Prostate gland (tissue), 2 donors: ENCODE results near the gene MCM10. TPM values are rescaled to one million over a fixed set of nuclear protein-coding genes. Genes with fewer than 3 reads are reported as not detected.

ENCODE experiments used
- DNase-seq: peaks from one replicate; pipeline ENCODE4 v3.0.0-alpha.2; 2019; ENCODE audit warnings: low spot score
- H3K27ac ChIP-seq, 2 donors: fragments of 200-600 bp; sonication (generic); 2 replicates each; pipeline ENCODE4 v1.5.1; 2017 to 2019
- H3K27me3 ChIP-seq: fragments of 200-600 bp; sonication (generic); replicated peaks from 2 replicates; pipeline ENCODE4 v1.5.1; 2019; ENCODE audit not compliant: insufficient read depth
- H3K36me3 ChIP-seq, 2 donors: fragments of 200-600 bp; sonication (generic); 1 replicate in 1 of 2; 2 replicates in 1 of 2; pipeline versions ENCODE4 v1.5.1 to v1.8.1; 2017 to 2019
- H3K4me1 ChIP-seq: fragments of 200-600 bp; sonication (generic); replicated peaks from 2 replicates; pipeline ENCODE4 v1.5.1; 2019
- H3K4me3 ChIP-seq, 2 donors: fragments of 200-600 bp; sonication (generic); 2 replicates each; pipeline ENCODE4 v1.5.1; 2017 to 2019
- H3K9me3 ChIP-seq: fragments of 200-600 bp; sonication (generic); 2 replicates; pipeline ENCODE4 v1.5.1; 2017
- CTCF ChIP-seq, 4 experiments: fragments of 200-600 bp in 2 of 4; fragments of 450-650 bp in 2 of 4; sonication (generic) in 2 of 4; IDR thresholded peaks; 1 replicate in 3 of 4; 2 replicates in 1 of 4; pipeline ENCODE4 v1.5.1; 2016 to 2019; ENCODE audit warnings: antibody characterized with exemption in 4 of 4, mild to moderate bottlenecking in 2 of 4, moderate library complexity in 2 of 4
- POLR2A ChIP-seq: fragments of 450-650 bp; IDR thresholded peaks from one replicate; pipeline ENCODE4 v1.6.1; 2016; ENCODE audit warnings: antibody characterized with exemption, mild to moderate bottlenecking
- POLR2AphosphoS5 ChIP-seq: sonication (generic); formaldehyde crosslinking; IDR thresholded peaks from one replicate; pipeline ENCODE4 v1.6.1; 2017; ENCODE audit warnings: antibody characterized with exemption
- WGBS: methylation state at CpG from one replicate; pipeline ENCODE4 v1.1.5; 2018; 5-methylcytosine and 5-hydroxymethylcytosine counted together
- intact Hi-C: fragments of 100-400 bp; cut with DNase I; formaldehyde crosslinking; loops from one replicate; pipeline ENCODE4 v1.14.2; 2022
- total RNA-seq, 2 donors: library from RNA; depleted of rRNA; stranded (reverse); fragments of >200 nt; gene quantifications; one replicate each; pipeline ENCODE4 v1.1.0, GENCODE V29; 2016

MCM10 gene
- total RNA-seq, 2 donors from 2014 or later: 0.55 to 1.6 TPM

GRCh38 chr10:13180788-13181187, 19.4 kb downstream of the MCM10 start:
- intact Hi-C loops: no loop called here
- DNase-seq: no peak
- no peaks in the 10 kb centered on the region for H3K4me1 ChIP-seq
- no peak for TF ChIP-seq POLR2A
- TF ChIP-seq CTCF (IDR thresholded peaks at IDR 0.05): no peak
- TF ChIP-seq POLR2AphosphoS5: no peak
- no peaks in the 10 kb centered on the region for H3K9me3 ChIP-seq
- H3K27me3 ChIP-seq: no peaks in the 10 kb centered on the region
- WGBS: 95% methylated on average over 4 of the region's 4 CpGs
- H3K27ac ChIP-seq: no peak overlapping the region
- H3K36me3 ChIP-seq: no peaks in the 10 kb centered on the region
- H3K4me3 ChIP-seq: no peak overlapping the region

- H3K36me3 ChIP-seq: no peaks in the 10 kb centered on the region
- 89% methylated on average over 1 of the region's 1 CpG for WGBS
These were observed 21.1 kb downstream of the MCM10 start for GRCh38 chr10:13182424-13182823.

GRCh38 chr10:13183625-13184024, 22.3 kb downstream of the MCM10 start:
- no peak for TF ChIP-seq POLR2AphosphoS5
- TF ChIP-seq CTCF (IDR thresholded peaks at IDR 0.05): no peak
- TF ChIP-seq POLR2A: no peak
- H3K4me3 ChIP-seq: no peak overlapping the region
- 85% methylated on average over 5 of the region's 5 CpGs for WGBS
- no peak overlapping the region for H3K27ac ChIP-seq
- intact Hi-C loops: no loop called here
- H3K4me1 ChIP-seq: no peaks in the 10 kb centered on the region
- no peaks in the 10 kb centered on the region for H3K9me3 ChIP-seq
- H3K27me3 ChIP-seq: no peaks in the 10 kb centered on the region
- no peak for DNase-seq
- H3K36me3 ChIP-seq: no peaks in the 10 kb centered on the region

More at GRCh38 chr10:13182424-13182823, 21.1 kb downstream of the MCM10 start:
- Histone ChIP-seq H3K4me3 (no peak overlapping the region), H3K4me1 (no peaks in the 10 kb centered on the region), H3K27ac (no peak overlapping the region), H3K9me3 (no peaks in the 10 kb centered on the region), H3K27me3 (no peaks in the 10 kb centered on the region)
- DNase-seq: no peak
- intact Hi-C loops: no loop called here
- TF ChIP-seq CTCF (IDR thresholded peaks at IDR 0.05) (no peak), POLR2A (no peak), POLR2AphosphoS5 (no peak)

- no peaks in the 10 kb centered on the region for H3K4me1 ChIP-seq
- intact Hi-C loops: no loop called here
- H3K27ac ChIP-seq: no peak overlapping the region
- TF ChIP-seq POLR2A (no peak), POLR2AphosphoS5 (no peak), CTCF (IDR thresholded peaks at IDR 0.05) (no peak)
- H3K4me3 ChIP-seq: no peak overlapping the region
- no peaks in the 10 kb centered on the region for H3K27me3 ChIP-seq
- H3K36me3 ChIP-seq: no peaks in the 10 kb centered on the region
- H3K9me3 ChIP-seq: no peaks in the 10 kb centered on the region
- 59% methylated on average over 2 of the region's 2 CpGs for WGBS
- no peak for DNase-seq
These were observed 22.9 kb downstream of the MCM10 start for GRCh38 chr10:13184276-13184675.

GRCh38 chr10:13184730-13185514, 23.6 kb downstream of the MCM10 start:
- intact Hi-C loops: no loop called here
- TF ChIP-seq POLR2AphosphoS5 (no peak), POLR2A (no peak), CTCF (IDR thresholded peaks at IDR 0.05) (no peak)
- peak; percentile 29 for DNase-seq
- H3K27ac ChIP-seq: no peak overlapping the region
- no peaks in the 10 kb centered on the region for H3K36me3 ChIP-seq
- H3K27me3 ChIP-seq: no peaks in the 10 kb centered on the region
- WGBS: 40% methylated on average over 5 of the region's 5 CpGs
- H3K4me1 ChIP-seq: no peaks in the 10 kb centered on the region
- H3K9me3 ChIP-seq: no peaks in the 10 kb centered on the region
- no peak overlapping the region for H3K4me3 ChIP-seq
